GM12891 (cell line): ENCODE results near the gene GINS2.

ENCODE experiments used
- DNase-seq: peaks from one replicate; pipeline ENCODE4 v3.0.0; 2011; ENCODE audit warnings: low spot score; ENCODE audit not compliant: insufficient read length
- FAIRE-seq: peaks from 2 replicates; lab custom pipeline; 2011; peaks lifted over from hg19 to GRCh38; lab: Jason Lieb, UNC
- PAX5 ChIP-seq: IDR thresholded peaks from 2 replicates; pipeline ENCODE4 v1.6.1; 2011; ENCODE audit warnings: low read length, moderate library complexity, mild to moderate bottlenecking; ENCODE audit not compliant: insufficient read depth, severe bottlenecking
- POLR2A ChIP-seq: IDR thresholded peaks from 2 replicates; pipeline ENCODE4 v1.6.1; 2011; ENCODE audit warnings: low read depth, low read length, control low read depth
- POLR2AphosphoS5 ChIP-seq: IDR thresholded peaks from 2 replicates; pipeline ENCODE4 v1.6.1; 2011; ENCODE audit warnings: low read depth, low read length, control low read depth
- POU2F2 ChIP-seq: IDR thresholded peaks from 2 replicates; pipeline ENCODE4 v1.6.1; 2011; ENCODE audit warnings: low read depth, mild to moderate bottlenecking, control low read depth, low read length, moderate library complexity
- SPI1 ChIP-seq: IDR thresholded peaks from 2 replicates; pipeline ENCODE4 v1.6.1; 2011; ENCODE audit warnings: low read depth, low read length, control low read depth
- TAF1 ChIP-seq: IDR thresholded peaks from 2 replicates; pipeline ENCODE4 v1.6.1; 2011; ENCODE audit warnings: low read depth, low read length, control low read depth

The GINS2 gene

DNA sequence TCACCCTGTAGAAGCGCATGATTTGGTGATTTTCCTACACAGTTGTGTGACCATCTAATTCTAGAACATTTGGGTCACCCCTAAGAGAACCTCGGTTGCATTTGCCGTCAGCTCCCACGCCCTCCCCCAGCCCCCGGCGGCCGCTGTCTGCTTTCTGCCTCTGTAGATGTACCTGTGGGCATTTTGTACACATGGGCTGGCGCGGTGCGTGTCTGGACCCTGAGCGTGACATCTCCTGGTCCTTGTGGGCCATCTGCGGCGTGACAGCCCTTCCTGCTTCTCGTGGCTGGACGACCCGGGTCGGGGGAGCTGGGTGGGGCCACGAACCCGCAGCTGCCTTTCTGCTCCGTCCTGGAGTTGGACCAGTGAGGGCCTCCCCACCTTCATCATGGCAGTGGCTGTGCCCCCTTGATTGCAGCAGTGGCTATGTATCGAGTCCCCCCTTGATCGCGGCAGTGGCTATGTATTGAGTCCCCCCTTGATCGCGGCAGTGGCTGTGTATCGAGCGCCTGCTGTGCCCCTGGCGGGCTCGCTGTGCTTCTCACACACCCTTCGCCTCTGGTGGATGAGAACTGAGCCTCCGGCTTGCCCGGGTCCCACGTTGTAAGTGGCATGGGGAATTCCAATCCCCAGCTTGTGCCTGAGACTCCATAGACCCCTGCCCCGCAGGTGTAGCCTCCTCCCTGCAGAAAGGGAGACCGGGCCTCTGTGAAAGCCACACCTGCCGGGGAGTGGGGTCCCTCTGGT is 51.5 kb downstream of the GINS2 start:
- DNase-seq = no peak
- no peak for FAIRE-seq
- TF ChIP-seq POLR2A = no peak
- TF ChIP-seq POLR2AphosphoS5 = no peak
- TF ChIP-seq SPI1 = no peak
- TF ChIP-seq PAX5 = no peak
- TF ChIP-seq TAF1 = no peak
- TF ChIP-seq POU2F2 = no peak

DNA sequence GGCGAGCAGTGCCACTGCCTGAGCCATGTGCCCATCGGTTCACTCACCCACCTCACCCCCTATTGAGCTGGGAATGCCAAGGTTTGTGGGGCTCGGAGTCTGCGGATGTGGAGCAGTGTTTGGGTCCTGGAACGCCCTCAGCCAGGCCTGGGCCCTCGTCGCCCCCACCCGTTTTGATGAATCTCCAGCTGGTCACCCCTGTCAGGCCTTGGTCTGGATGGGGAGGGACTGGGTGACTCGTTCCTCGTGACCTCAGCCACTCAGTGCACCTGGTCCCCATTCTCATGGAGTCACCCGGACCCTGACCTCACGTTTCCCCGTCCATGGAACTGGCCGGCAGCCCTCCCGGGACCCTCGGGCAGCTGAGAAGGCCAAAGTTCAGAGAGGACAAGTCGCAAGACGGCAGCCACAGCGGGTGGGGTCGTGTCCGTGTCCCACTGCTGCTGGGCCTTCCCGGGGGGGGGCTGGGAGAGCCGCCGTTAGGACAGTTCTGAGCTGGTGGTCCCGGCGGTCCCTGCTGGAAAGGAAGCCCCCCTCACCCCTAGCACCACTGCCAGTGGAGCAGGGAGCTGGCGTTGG is 52.4 kb downstream of the GINS2 start:
- DNase-seq (no peak), FAIRE-seq (no peak)

DNA sequence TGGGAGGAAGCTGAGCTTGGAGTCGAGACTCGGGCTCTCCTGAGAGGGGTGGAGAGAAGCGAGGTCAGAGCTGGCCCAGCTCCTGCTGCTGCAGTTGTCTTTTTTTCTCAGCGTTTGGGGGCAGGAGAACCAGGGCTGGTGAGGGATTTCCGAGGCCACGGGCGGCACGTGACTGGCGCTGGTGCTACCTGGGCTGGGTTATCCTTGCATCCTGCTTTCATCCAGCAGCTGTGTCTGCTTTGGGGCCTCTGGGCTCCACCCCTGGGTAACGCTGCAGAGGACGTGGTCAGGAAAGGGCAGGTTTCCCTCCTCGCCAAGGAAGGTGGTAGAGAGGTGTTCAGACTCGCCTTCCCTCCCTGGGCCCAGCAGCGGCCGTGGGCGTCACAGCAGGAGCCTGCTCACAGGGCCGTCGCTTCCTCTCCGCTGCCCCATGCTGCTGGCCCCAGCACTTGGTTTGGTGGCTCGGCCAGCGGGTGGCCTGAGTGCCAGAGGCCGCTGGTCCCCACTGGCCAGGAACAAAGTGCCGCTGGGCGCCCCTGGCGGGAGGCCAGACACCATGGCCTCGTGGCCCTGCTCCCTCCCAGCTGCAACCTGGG is 53.1 kb downstream of the GINS2 start:
- DNase-seq = no peak
- no peak for FAIRE-seq

More for the DNA sequence above, 52.4 kb downstream of the GINS2 start:
- TF ChIP-seq POU2F2 (no peak), PAX5 (no peak), TAF1 (no peak)

DNA sequence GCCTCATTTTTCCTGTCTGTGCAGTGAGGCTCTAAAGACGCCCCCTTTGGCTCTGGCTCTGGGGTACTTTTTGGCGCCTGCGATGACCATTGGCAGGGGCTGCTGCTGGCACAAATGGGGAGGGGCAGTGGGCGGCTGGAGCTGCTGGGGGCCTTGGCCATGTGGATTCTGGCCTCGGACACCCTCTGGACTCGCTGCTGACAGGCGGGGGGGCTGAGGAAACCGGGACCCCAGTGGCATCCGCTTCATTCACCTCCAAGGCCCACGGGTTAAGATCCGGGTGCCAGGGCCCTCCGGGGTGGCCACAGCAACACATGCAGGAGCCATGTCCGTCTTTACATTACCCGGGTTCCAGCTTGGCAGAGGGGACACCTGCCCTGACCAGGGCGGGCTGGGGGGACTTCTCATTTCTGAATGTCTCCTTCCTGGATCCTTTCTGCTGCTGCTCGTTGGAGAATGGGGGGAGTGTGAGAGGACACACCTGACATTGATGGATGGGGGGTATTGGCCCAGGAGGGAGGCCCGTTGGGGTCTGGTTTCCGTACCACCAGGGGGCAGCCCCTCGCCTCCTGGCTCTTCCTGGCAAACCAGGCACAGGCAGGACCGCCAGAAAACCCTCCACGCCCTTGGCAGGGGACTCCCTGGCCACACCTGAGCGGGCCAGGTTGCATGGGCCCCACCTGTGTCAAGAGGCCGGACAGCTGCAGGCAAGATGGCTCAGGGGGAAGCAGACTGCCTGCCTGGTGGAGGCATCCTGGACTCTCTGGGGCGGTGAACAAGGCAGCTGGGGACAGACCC is 53.8 kb downstream of the GINS2 start:
- TF ChIP-seq POU2F2 (no peak), TAF1 (no peak), POLR2A (no peak), POLR2AphosphoS5 (no peak), SPI1 (no peak), PAX5 (no peak)
- no peak for DNase-seq

More for the DNA sequence above, 53.1 kb downstream of the GINS2 start:
- TF ChIP-seq SPI1 = no peak
- TF ChIP-seq POLR2A = no peak
- no peak for TF ChIP-seq TAF1
- no peak for TF ChIP-seq POLR2AphosphoS5
- TF ChIP-seq POU2F2 = no peak
- no peak for TF ChIP-seq PAX5

DNA sequence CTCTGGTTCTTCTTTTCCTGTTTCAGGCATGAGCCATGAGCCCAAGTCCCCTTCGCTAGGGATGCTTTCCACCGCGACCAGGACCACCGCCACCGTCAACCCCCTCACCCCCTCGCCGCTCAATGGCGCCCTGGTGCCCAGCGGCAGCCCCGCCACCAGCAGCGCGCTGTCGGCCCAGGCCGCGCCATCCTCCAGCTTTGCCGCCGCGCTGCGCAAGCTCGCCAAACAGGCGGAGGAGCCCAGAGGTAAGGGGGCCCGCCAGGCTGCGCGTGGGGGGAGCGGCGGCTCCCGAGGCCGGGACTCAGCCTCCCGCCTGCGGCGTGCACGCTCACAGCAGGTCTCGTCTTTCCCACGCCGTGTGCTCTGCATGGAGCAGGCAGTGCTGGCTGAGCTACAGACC is 54.9 kb downstream of the GINS2 start:
- TF ChIP-seq POLR2A = no peak
- TF ChIP-seq POLR2AphosphoS5 = no peak
- TF ChIP-seq PAX5 = no peak
- TF ChIP-seq TAF1 = no peak
- TF ChIP-seq SPI1 = no peak
- no peak for TF ChIP-seq POU2F2
- no peak for FAIRE-seq

More for the DNA sequence above, 53.8 kb downstream of the GINS2 start:
- no peak for FAIRE-seq

DNA sequence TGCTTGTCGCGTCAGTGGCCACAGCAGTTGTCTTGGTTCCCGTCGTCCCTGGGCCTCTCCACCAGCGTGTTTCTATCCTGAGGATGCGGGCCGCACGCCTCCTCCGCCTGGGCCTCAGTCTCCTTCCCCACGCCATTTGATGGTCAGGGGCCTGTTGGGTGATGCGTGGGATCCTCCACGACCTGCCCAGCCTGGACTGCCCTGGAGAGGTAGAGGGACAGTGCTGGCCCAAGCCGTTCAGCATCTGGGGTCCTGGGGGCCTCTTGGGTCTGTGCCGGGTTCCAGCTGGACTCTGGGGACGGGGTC is 55.4 kb downstream of the GINS2 start:
- DNase-seq (no peak), FAIRE-seq (no peak)
- TF ChIP-seq PAX5 = no peak
- no peak for TF ChIP-seq POU2F2
- TF ChIP-seq POLR2A = no peak

More for the DNA sequence above, 54.9 kb downstream of the GINS2 start:
- DNase-seq = no peak

DNA sequence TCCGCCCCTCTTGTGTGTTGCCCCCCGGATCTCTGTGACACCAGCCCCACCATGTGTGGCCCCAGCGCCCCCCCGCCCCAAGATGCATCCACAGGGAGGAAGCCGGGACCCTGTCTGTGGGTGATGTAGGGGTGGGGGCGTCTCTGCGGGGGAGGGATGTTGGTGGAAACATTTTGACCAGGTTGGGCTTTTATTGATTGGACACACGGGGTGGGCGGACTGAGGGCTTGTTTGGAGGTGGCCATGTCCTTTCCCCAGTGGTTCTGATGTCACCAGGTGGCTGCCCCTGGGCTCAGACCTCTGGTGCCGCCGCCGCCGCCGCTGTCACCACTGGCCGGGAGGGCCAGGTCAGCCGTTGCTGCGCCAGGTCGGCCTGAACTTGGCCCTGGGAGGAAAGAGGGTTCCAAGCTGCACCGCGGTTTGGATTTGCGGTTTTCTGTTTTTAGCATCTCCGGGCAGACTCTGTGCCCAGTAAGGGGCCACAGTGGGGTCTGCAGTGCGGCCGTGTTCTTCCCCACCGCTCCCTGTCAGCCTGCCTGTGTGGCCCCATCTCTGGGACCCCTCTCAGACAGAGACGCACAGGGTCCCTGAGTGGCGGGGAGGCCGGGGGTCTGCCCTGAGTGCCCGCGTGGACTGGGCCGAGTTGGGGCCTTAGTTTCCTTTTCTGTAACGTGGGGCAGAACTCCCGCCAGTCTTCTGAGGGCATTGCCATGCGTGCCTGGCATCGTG is 55.9 kb downstream of the GINS2 start:
- DNase-seq = no peak
- FAIRE-seq = no peak
- no peak for TF ChIP-seq PAX5
- TF ChIP-seq TAF1 = no peak
- no peak for TF ChIP-seq POLR2AphosphoS5
- no peak for TF ChIP-seq SPI1
- no peak for TF ChIP-seq POLR2A
- no peak for TF ChIP-seq POU2F2

DNA sequence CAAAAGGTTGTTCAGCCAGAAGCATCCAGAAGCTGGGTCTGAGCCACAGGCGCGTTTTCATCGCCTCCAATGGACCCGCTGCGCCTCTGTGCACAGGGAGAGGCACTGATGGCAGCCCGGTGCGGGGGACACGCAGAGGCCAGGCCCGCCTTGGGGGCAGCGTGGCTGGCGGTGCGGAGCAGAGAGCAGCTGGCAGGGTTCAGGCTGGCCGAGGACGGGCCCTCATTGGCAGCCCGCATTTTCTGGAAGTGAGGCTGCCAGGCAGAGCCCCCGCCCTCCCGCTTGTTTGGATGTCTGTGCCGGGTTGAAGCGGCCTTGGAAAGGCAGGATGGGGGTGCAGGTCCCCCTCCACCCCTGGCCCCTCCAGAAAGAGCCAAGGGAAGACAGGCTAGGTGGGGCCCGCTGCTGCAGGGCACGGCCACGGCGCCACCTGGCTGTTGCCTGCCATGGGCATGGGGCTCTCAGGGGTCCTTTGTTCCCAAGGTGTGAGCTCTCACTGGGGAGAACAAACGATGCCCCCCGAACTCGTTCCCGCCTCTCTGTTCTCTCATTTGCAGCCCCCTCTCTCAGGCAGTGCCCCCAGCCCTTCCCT is 56.9 kb downstream of the GINS2 start:
- TF ChIP-seq POLR2A = no peak
- FAIRE-seq = no peak
- DNase-seq = no peak

DNA sequence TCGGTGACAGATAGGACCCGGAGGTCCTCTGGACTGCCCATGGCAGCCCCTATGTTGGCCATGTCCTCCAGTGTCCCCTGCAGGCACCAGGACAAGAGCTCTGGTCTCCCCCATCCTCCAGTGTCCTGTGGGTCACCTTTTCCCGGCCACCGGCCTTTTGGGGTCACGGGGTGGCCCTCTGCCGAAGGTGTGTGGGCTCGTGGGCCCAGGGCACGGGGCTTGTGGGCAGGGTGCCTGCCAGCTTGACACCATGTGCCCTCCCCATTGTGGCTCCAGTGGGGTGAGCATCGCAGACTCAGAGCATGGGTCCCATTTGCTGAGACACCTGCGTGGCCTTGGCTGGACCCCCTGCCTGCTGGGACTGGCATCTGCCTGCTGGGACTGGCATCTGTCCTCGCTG is 57.5 kb downstream of the GINS2 start:
- DNase-seq (no peak), FAIRE-seq (no peak)
- TF ChIP-seq POU2F2 (no peak), SPI1 (no peak), PAX5 (no peak), POLR2A (no peak), TAF1 (no peak), POLR2AphosphoS5 (no peak)
